A549 (cell line): ENCODE results near the gene ADGRD1. TPM values are rescaled to one million over a fixed set of nuclear protein-coding genes. Genes with fewer than 3 reads are reported as not detected.

Experiments used
- ATAC-seq, 2 experiments: fragments of 200-7000 bp in 1 of 2; fragments of >200 bp in 1 of 2; cut with Nextera tagmentation in 1 of 2; cut with Tn5 transposase in 1 of 2; 3 replicates each; pipeline versions ENCODE4 v1.8.0 to v1.9.1; 2018 to 2020; ENCODE audit warnings: mild to moderate bottlenecking in 1 of 2, moderate library complexity in 1 of 2
- CTCF ChIA-PET: fragments of 300-600 bp; sonication (Branson Sonifier 250); formaldehyde crosslinking; extraction: SDS; loops from one replicate; lab custom pipeline; 2021; ENCODE audit warnings: antibody characterized with exemption, inconsistent platforms; lab: Yijun Ruan, JAX
- POLR2A ChIA-PET: fragments of 350-600 bp; formaldehyde crosslinking; extraction: SDS; loops from one replicate; lab custom pipeline; 2021; ENCODE audit warnings: antibody characterized with exemption, inconsistent platforms; lab: Yijun Ruan, JAX
- DNase-seq, 2 experiments: peaks; one replicate each; pipeline versions ENCODE4 v3.0.0 to v3.0.0-alpha.2; 2011 to 2016; ENCODE audit warnings: low read depth in 1 of 2, low spot score in 1 of 2
- FAIRE-seq: peaks from 2 replicates; lab custom pipeline; 2011; peaks lifted over from hg19 to GRCh38; lab: Jason Lieb, UNC
- H3K27ac ChIP-seq, 2 experiments: fragments of >200 bp; sonication (Bioruptor Twin); formaldehyde crosslinking; 3 replicates each; pipeline ENCODE4 v1.5.1; 2016 to 2017
- H3K4me1 ChIP-seq: fragments of >200 bp; sonication (Bioruptor Twin); formaldehyde crosslinking; 3 replicates; pipeline ENCODE4 v1.6.1; 2016
- H3K4me2 ChIP-seq: fragments of >200 bp; sonication (Bioruptor Twin); formaldehyde crosslinking; 3 replicates; pipeline ENCODE4 v1.6.1; 2016
- H3K4me3 ChIP-seq: fragments of >200 bp; sonication (Bioruptor Twin); formaldehyde crosslinking; 3 replicates; pipeline ENCODE4 v1.5.1; 2016
- H3K9me3 ChIP-seq: fragments of >200 bp; sonication (Bioruptor Twin); formaldehyde crosslinking; 3 replicates; pipeline ENCODE4 v1.6.1; 2016
- CBX2 ChIP-seq: fragments of 200-600 bp; sonication (generic); IDR thresholded peaks from 2 replicates; pipeline ENCODE4 v1.6.1; 2016; ENCODE audit warnings: low read depth, mild to moderate bottlenecking, borderline replicate concordance
- EHF ChIP-seq: fragments of 250-450 bp; sonication (Bioruptor Pico); IDR thresholded peaks from 2 replicates; pipeline ENCODE4 v1.5.0; 2020; ENCODE audit warnings: mild to moderate bottlenecking
- EHMT2 ChIP-seq: fragments of 200-600 bp; sonication (generic); IDR thresholded peaks from 2 replicates; pipeline ENCODE4 v1.6.1; 2016; ENCODE audit warnings: antibody characterized with exemption, low read depth, mild to moderate bottlenecking, moderate library complexity
- HEYL ChIP-seq: fragments of 250-450 bp; sonication (Bioruptor Pico); IDR thresholded peaks from 2 replicates; pipeline ENCODE4 v1.8.0; 2021; ENCODE audit warnings: mild to moderate bottlenecking, moderate library complexity
- HMGXB4 ChIP-seq: fragments of 250-450 bp; sonication (Bioruptor Pico); IDR thresholded peaks from 2 replicates; pipeline ENCODE4 v1.5.0; 2021; ENCODE audit warnings: mild to moderate bottlenecking, moderate library complexity, borderline replicate concordance
- JUN ChIP-seq, 2 experiments: fragments of >200 bp; sonication (Bioruptor Twin); formaldehyde crosslinking; IDR thresholded peaks; 2 replicates in 1 of 2; 3 replicates in 1 of 2; pipeline ENCODE4 v1.6.1; 2016 to 2017
- KDM5A ChIP-seq: fragments of 200-600 bp; sonication (generic); IDR thresholded peaks from 2 replicates; pipeline ENCODE4 v1.6.1; 2016; ENCODE audit warnings: antibody characterized with exemption, mild to moderate bottlenecking
- MAFK ChIP-seq: fragments of 450-650 bp; IDR thresholded peaks from 2 replicates; pipeline ENCODE4 v1.6.1; 2014; ENCODE audit not compliant: partially characterized antibody
- MAZ ChIP-seq: fragments of 150-350 bp; IDR thresholded peaks from 2 replicates; pipeline ENCODE4 v1.6.1; 2014; ENCODE audit warnings: antibody characterized with exemption, low read depth, low read length, borderline replicate concordance
- PBX3 ChIP-seq: IDR thresholded peaks from 2 replicates; pipeline ENCODE4 v1.6.1; 2012
- PHF8 ChIP-seq: fragments of 200-600 bp; sonication (generic); IDR thresholded peaks from 2 replicates; pipeline ENCODE4 v1.6.1; 2016; ENCODE audit warnings: low read depth, mild to moderate bottlenecking, antibody characterized with exemption, moderate library complexity, borderline replicate concordance
- RARB ChIP-seq: fragments of 250-450 bp; sonication (Bioruptor Pico); IDR thresholded peaks from 2 replicates; pipeline ENCODE4 v1.8.0; 2021; ENCODE audit warnings: mild to moderate bottlenecking, moderate library complexity
- RCOR1 ChIP-seq: fragments of 150-350 bp; IDR thresholded peaks from 2 replicates; pipeline ENCODE4 v1.6.1; 2014; ENCODE audit warnings: antibody characterized with exemption, low read length, low read depth
- REST ChIP-seq: fragments of 200-600 bp; sonication (generic); IDR thresholded peaks from 2 replicates; pipeline ENCODE4 v1.6.1; 2016; ENCODE audit warnings: antibody characterized with exemption, mild to moderate bottlenecking, moderate library complexity
- TP53 ChIP-seq: fragments of 250-450 bp; sonication (Bioruptor Pico); IDR thresholded peaks from 2 replicates; pipeline ENCODE4 v1.5.0; 2021; ENCODE audit warnings: mild to moderate bottlenecking, moderate library complexity
- ZFP36 ChIP-seq: fragments of 450-650 bp; IDR thresholded peaks from 2 replicates; pipeline ENCODE4 v1.6.1; 2014; ENCODE audit warnings: borderline replicate concordance; ENCODE audit not compliant: partially characterized antibody
- WGBS: methylation state at CpG from one replicate; pipeline ENCODE4 v1.1.6; 2017; ENCODE audit errors: missing lambda C conversion rate; 5-methylcytosine and 5-hydroxymethylcytosine counted together
- polyA plus RNA-seq, 4 experiments: library from polyadenylated mRNA; depleted of rRNA in 3 of 4; stranded (reverse); fragments of >200 nt; fragmentation: RNase III in 1 of 4; extraction: RNeasy Plus Mini Kit Qiagen cat#74134 plus additional on column Dnase treatment in 1 of 4; gene quantifications; 2 replicates in 3 of 4; 3 replicates in 1 of 4; pipeline ENCODE4 v1.2.3, GENCODE V29; 2011 to 2017
- TF ChIP-seq, protein P1 (sequence below): IDR thresholded peaks from 2 replicates; pipeline ENCODE4 v1.6.1; 2012
- TF ChIP-seq, protein P2 (sequence below): fragments of >200 bp; sonication (Bioruptor Twin); formaldehyde crosslinking; IDR thresholded peaks from 3 replicates; pipeline ENCODE4 v1.6.1; 2016
- TF ChIP-seq, protein P3 (sequence below): IDR thresholded peaks from 2 replicates; pipeline ENCODE4 v1.6.1; 2012; ENCODE audit warnings: low read depth, borderline replicate concordance

The ADGRD1 gene
- polyA plus RNA-seq, 2 of the 4 experiments (the other 2 are of a cell fraction): 0.36 to 1.5 TPM

DNA sequence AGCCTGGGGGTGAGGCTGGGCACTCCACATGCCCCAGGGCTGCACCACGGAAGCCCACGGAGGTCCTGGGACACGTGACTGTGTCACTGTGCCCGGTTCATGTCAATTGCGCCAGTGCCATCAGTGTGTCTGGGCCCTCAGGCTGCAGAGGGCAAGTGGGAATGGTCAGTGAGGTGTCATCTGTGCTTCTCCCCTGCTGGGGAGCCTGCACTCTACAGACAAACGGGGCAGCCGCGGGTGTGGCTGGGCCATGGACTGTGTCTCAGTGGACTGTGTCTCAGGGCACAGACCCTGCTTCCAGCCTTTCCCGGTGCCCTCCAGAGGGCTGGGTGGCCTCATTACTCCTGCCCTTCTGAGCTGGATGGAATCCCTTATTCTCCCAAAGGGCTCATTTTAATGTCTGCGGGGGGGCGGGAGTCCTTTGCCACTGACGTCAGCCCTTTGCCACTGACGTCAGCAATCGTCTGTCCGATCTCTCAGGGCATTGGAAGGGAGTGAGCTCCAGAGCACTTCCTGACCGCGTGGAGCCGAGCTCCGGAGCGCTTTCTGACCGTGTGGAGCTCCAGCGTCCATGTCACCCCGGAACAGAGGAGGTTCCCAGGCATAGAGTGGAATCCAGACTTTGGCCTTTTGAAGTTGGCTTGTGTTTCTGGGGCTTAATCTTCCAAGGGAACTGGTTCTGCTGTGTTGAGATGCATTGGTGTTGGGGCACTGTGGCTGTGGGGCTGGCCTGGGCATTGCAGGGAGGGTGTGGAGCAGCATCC lies 72.4 kb downstream of the ADGRD1 start:
- CTCF ChIA-PET: no interaction called here
- DNase-seq (peak in 1 of 2 experiments; percentile 22), FAIRE-seq (no peak), ATAC-seq (peak in 1 of 2 experiments; percentile 13; a peak in 3 of 6 replicates)
- Histone ChIP-seq H3K4me2 (no peak overlapping the region), H3K4me3 (no peak overlapping the region), H3K9me3 (no peaks in the 10 kb centered on the region), H3K4me1 (peaks cover 16% of the 10 kb centered on the region), H3K27ac (no peak overlapping the region)
- 77% methylated on average over 23 of the region's 23 CpGs for WGBS
- POLR2A ChIA-PET: no interaction called here
- no peak for TF ChIP-seq RARB (CRISPR knock-in tag)
- TF ChIP-seq TP53 (CRISPR knock-in tag): no peak
- TF ChIP-seq, protein P1, sequence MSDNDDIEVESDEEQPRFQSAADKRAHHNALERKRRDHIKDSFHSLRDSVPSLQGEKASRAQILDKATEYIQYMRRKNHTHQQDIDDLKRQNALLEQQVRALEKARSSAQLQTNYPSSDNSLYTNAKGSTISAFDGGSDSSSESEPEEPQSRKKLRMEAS: no peak
- TF ChIP-seq, protein P2, sequence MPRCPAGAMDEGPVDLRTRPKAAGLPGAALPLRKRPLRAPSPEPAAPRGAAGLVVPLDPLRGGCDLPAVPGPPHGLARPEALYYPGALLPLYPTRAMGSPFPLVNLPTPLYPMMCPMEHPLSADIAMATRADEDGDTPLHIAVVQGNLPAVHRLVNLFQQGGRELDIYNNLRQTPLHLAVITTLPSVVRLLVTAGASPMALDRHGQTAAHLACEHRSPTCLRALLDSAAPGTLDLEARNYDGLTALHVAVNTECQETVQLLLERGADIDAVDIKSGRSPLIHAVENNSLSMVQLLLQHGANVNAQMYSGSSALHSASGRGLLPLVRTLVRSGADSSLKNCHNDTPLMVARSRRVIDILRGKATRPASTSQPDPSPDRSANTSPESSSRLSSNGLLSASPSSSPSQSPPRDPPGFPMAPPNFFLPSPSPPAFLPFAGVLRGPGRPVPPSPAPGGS: no peak
- TF ChIP-seq RCOR1: no peak
- no peak for TF ChIP-seq MAFK
- no peak for TF ChIP-seq HEYL (CRISPR knock-in tag)
- no peak for TF ChIP-seq JUN (IDR thresholded peaks at IDR 0.05)
- no peak for TF ChIP-seq ZFP36
- TF ChIP-seq REST: no peak
- no peak for TF ChIP-seq KDM5A
- no peak for TF ChIP-seq PHF8
- no peak for TF ChIP-seq CBX2
- TF ChIP-seq PBX3: no peak
- TF ChIP-seq, protein P3, sequence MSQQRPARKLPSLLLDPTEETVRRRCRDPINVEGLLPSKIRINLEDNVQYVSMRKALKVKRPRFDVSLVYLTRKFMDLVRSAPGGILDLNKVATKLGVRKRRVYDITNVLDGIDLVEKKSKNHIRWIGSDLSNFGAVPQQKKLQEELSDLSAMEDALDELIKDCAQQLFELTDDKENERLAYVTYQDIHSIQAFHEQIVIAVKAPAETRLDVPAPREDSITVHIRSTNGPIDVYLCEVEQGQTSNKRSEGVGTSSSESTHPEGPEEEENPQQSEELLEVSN: no peak
- no peak for TF ChIP-seq EHF (CRISPR knock-in tag)
- no peak for TF ChIP-seq HMGXB4 (CRISPR knock-in tag)
- no peak for TF ChIP-seq MAZ
- TF ChIP-seq EHMT2: no peak
